MM.1S (cell line): ENCODE measurements around the gene TRIM8.

Experiments used
- DNase-seq: peaks from one replicate; pipeline ENCODE4 v3.0.0-alpha.2; 2015
- H2AFZ ChIP-seq: fragments of 300-600 bp; sonication (generic); 2 replicates; pipeline ENCODE4 v1.6.0; 2016; ENCODE audit warnings: antibody characterized with exemption, low read length
- H3F3A ChIP-seq: fragments of 300-600 bp; sonication (generic); 2 replicates; pipeline ENCODE4 v1.6.1; 2016; ENCODE audit warnings: mild to moderate bottlenecking, antibody characterized with exemption, low read length, moderate library complexity, mixed read lengths; ENCODE audit not compliant: insufficient read depth
- H3K27ac ChIP-seq: fragments of 300-600 bp; sonication (generic); 2 replicates; pipeline ENCODE4 v1.5.1; 2016; ENCODE audit warnings: mild to moderate bottlenecking, low read length
- H3K27me3 ChIP-seq: fragments of 300-600 bp; sonication (generic); replicated peaks from 2 replicates; pipeline ENCODE4 v1.6.0; 2016; ENCODE audit warnings: low read length; ENCODE audit not compliant: insufficient read depth
- H3K36me3 ChIP-seq: fragments of 300-600 bp; sonication (generic); replicated peaks from 2 replicates; pipeline ENCODE4 v1.6.1; 2016; ENCODE audit warnings: mild to moderate bottlenecking, low read length, mixed read lengths; ENCODE audit not compliant: insufficient read depth
- H3K4me1 ChIP-seq: fragments of 300-600 bp; sonication (generic); 2 replicates; pipeline ENCODE4 v1.6.1; 2016; ENCODE audit warnings: low read length, mixed read lengths
- H3K4me2 ChIP-seq: fragments of 300-600 bp; sonication (generic); 2 replicates; pipeline ENCODE4 v1.6.0; 2016; ENCODE audit warnings: low read depth, low read length
- H3K4me3 ChIP-seq: fragments of 300-600 bp; sonication (generic); 2 replicates; pipeline ENCODE4 v1.5.1; 2016; ENCODE audit warnings: low read length, mixed read lengths
- H3K79me2 ChIP-seq: fragments of 300-600 bp; sonication (generic); 2 replicates; pipeline ENCODE4 v1.6.1; 2016; ENCODE audit warnings: mixed run types, low read length, mixed read lengths
- H3K9ac ChIP-seq: fragments of 300-600 bp; sonication (generic); 2 replicates; pipeline ENCODE4 v1.6.1; 2016; ENCODE audit warnings: low read length, mixed read lengths
- H3K9me2 ChIP-seq: fragments of 300-600 bp; sonication (generic); replicated peaks from 2 replicates; pipeline ENCODE4 v1.6.1; 2016; ENCODE audit warnings: mild to moderate bottlenecking, low read length, mixed read lengths; ENCODE audit not compliant: insufficient read depth
- H3K9me3 ChIP-seq: fragments of 300-600 bp; sonication (generic); replicated peaks from 2 replicates; pipeline ENCODE4 v1.6.1; 2016; ENCODE audit warnings: mild to moderate bottlenecking, low read length, mixed read lengths; ENCODE audit not compliant: insufficient read depth
- H4K20me1 ChIP-seq: fragments of 300-600 bp; sonication (generic); 2 replicates; pipeline ENCODE4 v1.6.1; 2016; ENCODE audit warnings: mild to moderate bottlenecking, low read length, moderate library complexity, mixed read lengths; ENCODE audit not compliant: insufficient read depth
- EZH2 ChIP-seq: fragments of 300-600 bp; sonication (generic); optimal IDR thresholded peaks from 2 replicates; pipeline ENCODE3; 2017; ENCODE audit warnings: low read depth, mild to moderate bottlenecking, antibody characterized with exemption, low read length, mixed read lengths
- EZH2phosphoT487 ChIP-seq: fragments of 300-600 bp; sonication (generic); IDR thresholded peaks from 2 replicates; pipeline ENCODE4 v1.6.1; 2018; ENCODE audit warnings: antibody characterized with exemption, low read length
- TF ChIP-seq, protein P1 (sequence below): fragments of 300-600 bp; sonication (generic); IDR thresholded peaks from 2 replicates; pipeline ENCODE4 v1.5.1; 2016; ENCODE audit warnings: antibody characterized with exemption, low read length, mixed read lengths

Gene TRIM8

DNA sequence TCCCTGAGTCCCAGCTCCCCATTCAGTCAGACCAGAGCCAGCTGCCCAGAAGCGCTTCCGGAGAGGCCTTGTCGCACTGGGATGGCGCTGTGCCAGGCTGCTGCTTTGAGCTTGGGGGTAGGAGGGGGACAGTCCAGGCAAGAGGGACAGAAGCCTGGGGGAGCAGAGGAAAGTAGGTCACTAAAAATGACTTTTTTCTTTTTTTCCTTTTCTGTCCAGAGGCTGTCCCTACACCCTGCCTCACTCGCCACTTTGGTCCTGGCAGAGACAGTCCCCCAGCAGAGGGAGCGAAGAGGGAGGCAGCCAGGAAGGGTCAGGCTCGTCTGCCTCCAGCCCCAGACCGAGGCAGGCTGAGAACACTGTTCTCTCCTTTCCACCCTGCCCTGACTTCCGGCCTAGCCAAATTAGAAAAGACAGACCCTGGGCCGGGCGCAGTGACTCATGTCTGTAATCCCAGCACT is 15.8 kb upstream of the TRIM8 start:
- Histone ChIP-seq H3K9me3 (no peaks in the 10 kb centered on the region), H3F3A (no peaks in the 10 kb centered on the region), H3K9me2 (no peaks in the 10 kb centered on the region), H3K79me2 (no peaks in the 10 kb centered on the region), H3K36me3 (no peaks in the 10 kb centered on the region), H3K4me3 (no peak overlapping the region), H3K27ac (no peak overlapping the region), H4K20me1 (no peaks in the 10 kb centered on the region), H3K4me1 (no peaks in the 10 kb centered on the region), H2AFZ (no peak overlapping the region), H3K9ac (no peak overlapping the region), H3K27me3 (no peaks in the 10 kb centered on the region), H3K4me2 (no peak overlapping the region)
- no peak for DNase-seq
- no peak for TF ChIP-seq EZH2
- TF ChIP-seq, protein P1, sequence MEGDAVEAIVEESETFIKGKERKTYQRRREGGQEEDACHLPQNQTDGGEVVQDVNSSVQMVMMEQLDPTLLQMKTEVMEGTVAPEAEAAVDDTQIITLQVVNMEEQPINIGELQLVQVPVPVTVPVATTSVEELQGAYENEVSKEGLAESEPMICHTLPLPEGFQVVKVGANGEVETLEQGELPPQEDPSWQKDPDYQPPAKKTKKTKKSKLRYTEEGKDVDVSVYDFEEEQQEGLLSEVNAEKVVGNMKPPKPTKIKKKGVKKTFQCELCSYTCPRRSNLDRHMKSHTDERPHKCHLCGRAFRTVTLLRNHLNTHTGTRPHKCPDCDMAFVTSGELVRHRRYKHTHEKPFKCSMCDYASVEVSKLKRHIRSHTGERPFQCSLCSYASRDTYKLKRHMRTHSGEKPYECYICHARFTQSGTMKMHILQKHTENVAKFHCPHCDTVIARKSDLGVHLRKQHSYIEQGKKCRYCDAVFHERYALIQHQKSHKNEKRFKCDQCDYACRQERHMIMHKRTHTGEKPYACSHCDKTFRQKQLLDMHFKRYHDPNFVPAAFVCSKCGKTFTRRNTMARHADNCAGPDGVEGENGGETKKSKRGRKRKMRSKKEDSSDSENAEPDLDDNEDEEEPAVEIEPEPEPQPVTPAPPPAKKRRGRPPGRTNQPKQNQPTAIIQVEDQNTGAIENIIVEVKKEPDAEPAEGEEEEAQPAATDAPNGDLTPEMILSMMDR = no peak
- TF ChIP-seq EZH2phosphoT487 = no peak

DNA sequence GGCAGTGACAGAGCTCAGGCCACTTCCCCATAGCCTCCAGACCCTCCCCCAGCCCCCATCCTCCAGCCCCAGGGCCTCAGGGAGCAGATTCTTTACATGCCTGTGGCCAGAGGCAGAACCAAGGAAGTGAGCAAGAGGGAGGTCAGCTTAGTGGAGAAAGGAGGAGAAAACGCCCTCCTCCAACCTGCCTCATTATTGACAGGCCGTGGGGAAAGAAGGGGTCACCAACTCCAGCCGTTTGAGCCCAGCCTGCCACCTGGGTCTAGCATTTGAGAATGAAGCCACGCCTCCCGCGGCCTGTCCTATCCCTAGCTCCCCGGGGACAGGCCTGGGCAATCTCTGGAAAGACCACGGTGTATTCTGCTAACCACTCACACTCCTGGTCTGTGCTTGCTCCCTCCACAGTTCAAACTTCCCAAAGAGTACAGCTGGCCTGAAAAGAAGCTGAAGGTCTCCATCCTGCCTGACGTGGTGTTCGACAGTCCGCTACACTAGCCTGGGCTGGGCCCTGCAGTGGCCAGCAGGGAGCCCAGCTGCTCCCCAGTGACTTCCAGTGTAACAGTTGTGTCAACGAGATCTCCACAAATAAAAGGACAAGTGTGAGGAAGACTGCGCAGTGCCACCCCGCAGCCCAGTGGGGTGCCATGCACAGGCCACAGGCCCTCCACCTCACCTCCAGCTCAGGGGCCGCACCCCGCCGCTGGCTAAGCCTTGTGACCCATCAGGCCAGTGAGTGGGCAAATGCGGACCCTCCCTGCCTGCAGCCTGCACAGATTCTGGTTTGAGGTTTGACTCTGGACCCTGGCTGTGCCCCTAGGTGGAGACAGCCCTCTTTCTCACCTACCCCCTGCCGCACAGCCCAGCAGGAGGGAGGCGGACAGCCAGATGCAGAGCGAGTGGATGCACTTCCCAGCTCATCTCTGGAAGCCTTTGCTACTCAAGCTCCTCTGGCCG is 14.3 kb upstream of the TRIM8 start:
- no peak for DNase-seq
- Histone ChIP-seq H3K36me3 (no peaks in the 10 kb centered on the region), H3K9me2 (no peaks in the 10 kb centered on the region), H3K4me1 (no peaks in the 10 kb centered on the region), H3K27ac (no peak overlapping the region), H3K79me2 (no peaks in the 10 kb centered on the region), H3K9me3 (no peaks in the 10 kb centered on the region), H3K4me3 (no peak overlapping the region), H3K27me3 (no peaks in the 10 kb centered on the region), H4K20me1 (no peaks in the 10 kb centered on the region), H3F3A (no peaks in the 10 kb centered on the region), H3K4me2 (no peak overlapping the region), H3K9ac (no peak overlapping the region), H2AFZ (no peak overlapping the region)
- TF ChIP-seq EZH2phosphoT487 = no peak

DNA sequence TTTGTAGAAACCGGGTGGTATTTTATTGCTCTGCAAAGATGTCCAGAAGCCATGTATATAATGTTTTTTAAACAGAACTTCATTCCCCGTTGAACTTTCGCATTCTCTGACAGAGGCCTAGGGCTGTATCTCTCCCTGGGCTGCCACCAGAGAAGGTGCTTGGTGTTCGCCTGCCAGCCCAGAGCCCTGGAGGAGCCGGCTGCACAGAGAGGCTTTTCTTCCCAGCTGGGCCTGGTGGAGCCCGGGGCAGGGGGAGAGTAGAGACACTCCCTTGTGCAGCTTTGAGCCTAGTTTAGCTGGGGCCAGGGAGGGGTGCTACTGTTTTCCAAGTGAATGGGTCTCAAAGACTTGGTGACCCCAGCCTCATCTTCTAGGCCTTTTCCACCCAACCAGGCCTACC is 13.6 kb upstream of the TRIM8 start:
- H3K36me3 ChIP-seq = no peaks in the 10 kb centered on the region
- no peak for DNase-seq
- no peaks in the 10 kb centered on the region for H3F3A ChIP-seq
- H3K4me2 ChIP-seq = no peak overlapping the region
- H2AFZ ChIP-seq = no peak overlapping the region
- H3K27ac ChIP-seq = no peak overlapping the region
- H3K79me2 ChIP-seq = no peaks in the 10 kb centered on the region
- H3K4me1 ChIP-seq = no peaks in the 10 kb centered on the region
- TF ChIP-seq, protein P1 = no peak
- no peak for TF ChIP-seq EZH2phosphoT487
- TF ChIP-seq EZH2 = no peak
- no peaks in the 10 kb centered on the region for H3K27me3 ChIP-seq
- no peaks in the 10 kb centered on the region for H4K20me1 ChIP-seq
- no peaks in the 10 kb centered on the region for H3K9me3 ChIP-seq
- no peaks in the 10 kb centered on the region for H3K9me2 ChIP-seq
- no peak overlapping the region for H3K4me3 ChIP-seq
- no peak overlapping the region for H3K9ac ChIP-seq
